B cell (primary cell): ENCODE measurements around the gene ZSWIM6. TPM values are rescaled to one million over a fixed set of nuclear protein-coding genes. Genes with fewer than 3 reads are reported as not detected.

ENCODE experiments used
- ATAC-seq: fragments of 200-7000 bp; cut with Tn5 transposase; one replicate; pipeline ENCODE4 v1.10.0; 2021; ENCODE audit warnings: low read depth, mild to moderate bottlenecking, moderate number of reproducible peaks, moderate library complexity
- CTCF ChIA-PET: fragments of 350-600 bp; sonication (Branson Sonifier 250); formaldehyde crosslinking; loops from one replicate; lab custom pipeline; 2021; ENCODE audit warnings: antibody characterized with exemption, inconsistent platforms; lab: Charles Lee
- POLR2A ChIA-PET: fragments of 350-600 bp; sonication (Branson Sonifier 250); formaldehyde crosslinking; loops from one replicate; lab custom pipeline; 2021; ENCODE audit warnings: antibody characterized with exemption; lab: Charles Lee
- DNase-seq: peaks from one replicate; pipeline ENCODE4 v3.0.0; 2013
- H2AFZ ChIP-seq: 2 replicates; pipeline ENCODE4 v1.6.1; 2012; ENCODE audit warnings: mild to moderate bottlenecking, low read depth, low read length; ENCODE audit not compliant: insufficient read depth, poor library complexity, severe bottlenecking
- H3K27ac ChIP-seq, 2 donors: 1 replicate in 1 of 2; 2 replicates in 1 of 2; pipeline ENCODE4 v1.5.1; 2012 to 2013; ENCODE audit warnings: low read length in 2 of 2, mild to moderate bottlenecking in 2 of 2, moderate library complexity in 1 of 2
- H3K27me3 ChIP-seq, 4 experiments: fragments of 200-600 bp in 1 of 4; sonication (generic) in 1 of 4; replicated peaks in 1 of 4; 1 replicate in 2 of 4; 2 replicates in 2 of 4; pipeline versions ENCODE4 v1.6.1 to v1.7.0; 2013 to 2016; ENCODE audit warnings: low read length in 3 of 4, mild to moderate bottlenecking in 2 of 4, mixed read lengths in 1 of 4, moderate library complexity in 1 of 4; ENCODE audit not compliant: insufficient read depth in 4 of 4, control insufficient read depth in 3 of 4; ENCODE audit errors: control extremely low read depth in 1 of 4
- H3K36me3 ChIP-seq, 2 experiments: replicated peaks in 1 of 2; 1 replicate in 1 of 2; 2 replicates in 1 of 2; pipeline versions ENCODE4 v1.6.1 to v1.7.1; 2013; ENCODE audit warnings: low read length in 1 of 2; ENCODE audit not compliant: insufficient read depth in 2 of 2, control insufficient read depth in 1 of 2; ENCODE audit errors: control extremely low read depth in 1 of 2, extremely low read depth in 1 of 2
- H3K4me1 ChIP-seq, 2 donors: fragments of 200-600 bp in 1 of 2; sonication (generic) in 1 of 2; 1 replicate in 1 of 2; 2 replicates in 1 of 2; pipeline versions ENCODE4 v1.5.1 to v1.6.1; 2013 to 2017; ENCODE audit warnings: low read length in 2 of 2; ENCODE audit not compliant: control insufficient read depth in 2 of 2, insufficient read depth in 2 of 2
- H3K4me2 ChIP-seq: replicated peaks from 2 replicates; pipeline ENCODE3; 2012; ENCODE audit warnings: mild to moderate bottlenecking, low read depth, low read length; ENCODE audit not compliant: poor library complexity, severe bottlenecking
- H3K4me3 ChIP-seq, 5 experiments: fragments of 200-600 bp in 1 of 5; sonication (generic) in 1 of 5; 1 replicate in 3 of 5; 2 replicates in 2 of 5; pipeline versions ENCODE4 v1.5.1 to v1.7.0; 2011 to 2016; ENCODE audit warnings: low read length in 4 of 5, mild to moderate bottlenecking in 4 of 5, low read depth in 2 of 5, control low read depth in 1 of 5, moderate library complexity in 1 of 5; ENCODE audit not compliant: insufficient read depth in 1 of 5; ENCODE audit errors: control extremely low read depth in 1 of 5, extremely low read depth in 1 of 5
- H3K79me2 ChIP-seq: fragments of 200-600 bp; sonication (generic); one replicate; pipeline ENCODE4 v1.6.0; 2016; ENCODE audit warnings: low read length; ENCODE audit not compliant: control insufficient read depth, insufficient read depth
- H3K9ac ChIP-seq: fragments of 200-600 bp; sonication (generic); 2 replicates; pipeline ENCODE4 v1.6.1; 2017; ENCODE audit warnings: mild to moderate bottlenecking, low read length, moderate library complexity
- H3K9me3 ChIP-seq, 3 donors: one replicate each; pipeline versions ENCODE4 v1.6.1 to v1.7.1; 2013; ENCODE audit warnings: low read length in 2 of 3; ENCODE audit not compliant: control insufficient read depth in 2 of 3, insufficient read depth in 1 of 3; ENCODE audit errors: control extremely low read depth in 1 of 3
- H4K20me1 ChIP-seq: 2 replicates; pipeline ENCODE4 v1.6.0; 2012; ENCODE audit warnings: mild to moderate bottlenecking, low read length; ENCODE audit not compliant: insufficient read depth, control insufficient read depth, poor library complexity, severe bottlenecking
- H3K27ac Mint-ChIP-seq: one replicate; pipeline ENCODE4 v1.8.0; 2021; ENCODE audit warnings: mixed read lengths
- H3K27me3 Mint-ChIP-seq: one replicate; pipeline ENCODE4 v1.8.0; 2021; ENCODE audit warnings: mixed read lengths
- H3K4me1 Mint-ChIP-seq: one replicate; pipeline ENCODE4 v1.8.0; 2021; ENCODE audit warnings: mixed read lengths
- H3K4me3 Mint-ChIP-seq: one replicate; pipeline ENCODE4 v1.8.0; 2021; ENCODE audit warnings: mixed read lengths
- H3K9me3 Mint-ChIP-seq: one replicate; pipeline ENCODE4 v1.8.0; 2022; ENCODE audit warnings: mixed read lengths; ENCODE audit not compliant: insufficient read depth
- EZH2 ChIP-seq: IDR thresholded peaks from 2 replicates; pipeline ENCODE4 v1.6.1; 2012; ENCODE audit warnings: borderline replicate concordance, low read depth, mild to moderate bottlenecking, moderate library complexity, low read length; ENCODE audit not compliant: insufficient read depth, poor library complexity, severe bottlenecking
- intact Hi-C: fragments of 100-400 bp; cut with micrococcal nuclease; formaldehyde crosslinking; loops from one replicate; pipeline ENCODE4 v1.10.0; 2022
- polyA plus RNA-seq: library from polyadenylated mRNA; depleted of rRNA; stranded (reverse); fragments of >200 nt; gene quantifications from 2 replicates; pipeline ENCODE4 v1.2.3, GENCODE V29; 2012
- total RNA-seq, 2 donors: library from RNA; stranded (reverse); fragments of 120-200 nt in 1 of 2; gene quantifications; 1 replicate in 1 of 2; 2 replicates in 1 of 2; pipeline versions ENCODE4 v1.2.3 to v1.2.4, GENCODE V29; 2013 to 2022
- TF ChIP-seq, protein P1 (sequence below): fragments of 200-600 bp; IDR thresholded peaks from one replicate; pipeline ENCODE4 v1.8.0; 2022; ENCODE audit warnings: antibody characterized with exemption, mild to moderate bottlenecking

Gene ZSWIM6
- total and polyA plus RNA-seq, 2 donors (not counting 1 experiment from before 2014, with no cell fraction given), result 7.9 to 16.4 TPM

DNA sequence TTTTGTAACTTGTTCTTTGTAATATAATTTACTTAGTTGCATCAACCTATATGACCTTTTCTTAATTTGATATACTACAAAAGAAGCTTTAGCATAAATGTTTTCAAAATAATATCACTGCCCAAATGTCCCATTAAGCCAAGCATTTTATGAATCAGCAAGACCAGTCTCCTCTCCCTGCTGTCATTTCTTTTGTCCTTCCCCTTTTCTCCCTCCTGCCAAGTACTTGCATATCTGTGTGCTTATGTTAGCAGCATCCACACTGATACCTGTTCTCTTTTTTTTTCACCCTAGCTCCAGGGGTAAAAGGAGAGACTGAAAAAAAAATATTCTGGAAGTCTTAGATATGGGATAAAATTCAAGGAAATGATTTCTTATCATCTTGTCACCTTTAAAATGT, 69.7 kb downstream of the ZSWIM6 start:
- H3K79me2 ChIP-seq, result peaks cover 60% of the 10 kb centered on the region
- H3K27me3 ChIP-seq, result no peaks in the 10 kb centered on the region
- peaks cover 42% of the 10 kb centered on the region for H3K4me1 Mint-ChIP-seq
- H2AFZ ChIP-seq, result no peak overlapping the region
- H3K27me3 Mint-ChIP-seq, result no peaks in the 10 kb centered on the region
- TF ChIP-seq EZH2, result no peak
- H3K4me2 ChIP-seq, result no peak overlapping the region
- ATAC-seq (no peak), DNase-seq (no peak)
- no peak overlapping the region for H3K27ac ChIP-seq
- peaks cover 33% of the 10 kb centered on the region for H4K20me1 ChIP-seq
- H3K9me3 ChIP-seq, result no peaks in the 10 kb centered on the region
- H3K27ac Mint-ChIP-seq, result no peak overlapping the region
- intact Hi-C loops, result no loop called here
- H3K9me3 Mint-ChIP-seq, result no peaks in the 10 kb centered on the region
- POLR2A ChIA-PET, result no interaction called here
- H3K4me1 ChIP-seq, result peaks cover 0 to 9% of the 10 kb centered on the region in 2 donors
- no peak overlapping the region for H3K4me3 ChIP-seq
- no peak overlapping the region for H3K4me3 Mint-ChIP-seq
- CTCF ChIA-PET, result no interaction called here
- no peaks in the 10 kb centered on the region for H3K36me3 ChIP-seq
- H3K9ac ChIP-seq, result no peak overlapping the region

DNA sequence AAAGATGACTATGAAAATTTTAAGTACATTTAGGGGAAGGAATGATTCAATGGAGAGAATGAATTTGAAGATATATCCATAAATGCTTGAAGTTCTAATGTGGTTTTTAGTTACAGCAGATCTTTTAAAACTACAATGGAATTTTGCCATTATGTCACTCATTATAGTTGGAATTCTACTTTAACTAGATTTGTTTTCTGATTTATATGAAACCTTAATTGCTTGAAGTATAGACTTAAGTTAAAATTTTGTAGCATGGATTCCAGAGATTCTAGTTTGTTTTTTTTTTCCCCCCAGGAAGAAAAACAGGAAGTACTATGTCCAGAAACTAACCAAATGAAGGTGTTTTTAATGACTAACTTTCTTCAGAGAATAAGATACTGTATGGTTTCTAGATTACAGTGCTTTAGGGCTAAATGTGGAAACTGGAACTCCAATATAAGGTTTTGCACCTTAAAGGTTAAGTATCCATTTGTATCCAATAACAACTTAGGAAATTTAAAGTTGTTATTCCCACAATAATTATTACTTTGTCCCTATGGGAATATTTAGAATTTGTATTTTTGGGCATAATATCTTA, 70.3 kb downstream of the ZSWIM6 start:
- Histone ChIP-seq H3K79me2 (peaks cover 57% of the 10 kb centered on the region), H3K27ac (no peak overlapping the region), H3K36me3 (no peaks in the 10 kb centered on the region), H3K4me3 (no peak overlapping the region), H3K9me3 (no peaks in the 10 kb centered on the region), H2AFZ (no peak overlapping the region), H3K9ac (no peak overlapping the region), H3K27me3 (no peaks in the 10 kb centered on the region), H4K20me1 (peaks cover 31% of the 10 kb centered on the region), H3K4me2 (no peak overlapping the region), H3K4me1 (peaks cover 0 to 9% of the 10 kb centered on the region in 2 donors)
- peaks cover 39% of the 10 kb centered on the region for H3K4me1 Mint-ChIP-seq
- POLR2A ChIA-PET, result no interaction called here
- ATAC-seq (no peak), DNase-seq (no peak)
- no peaks in the 10 kb centered on the region for H3K9me3 Mint-ChIP-seq
- intact Hi-C loops, result no loop called here
- CTCF ChIA-PET, result no interaction called here
- H3K4me3 Mint-ChIP-seq, result no peak overlapping the region
- no peaks in the 10 kb centered on the region for H3K27me3 Mint-ChIP-seq
- TF ChIP-seq, protein P1, sequence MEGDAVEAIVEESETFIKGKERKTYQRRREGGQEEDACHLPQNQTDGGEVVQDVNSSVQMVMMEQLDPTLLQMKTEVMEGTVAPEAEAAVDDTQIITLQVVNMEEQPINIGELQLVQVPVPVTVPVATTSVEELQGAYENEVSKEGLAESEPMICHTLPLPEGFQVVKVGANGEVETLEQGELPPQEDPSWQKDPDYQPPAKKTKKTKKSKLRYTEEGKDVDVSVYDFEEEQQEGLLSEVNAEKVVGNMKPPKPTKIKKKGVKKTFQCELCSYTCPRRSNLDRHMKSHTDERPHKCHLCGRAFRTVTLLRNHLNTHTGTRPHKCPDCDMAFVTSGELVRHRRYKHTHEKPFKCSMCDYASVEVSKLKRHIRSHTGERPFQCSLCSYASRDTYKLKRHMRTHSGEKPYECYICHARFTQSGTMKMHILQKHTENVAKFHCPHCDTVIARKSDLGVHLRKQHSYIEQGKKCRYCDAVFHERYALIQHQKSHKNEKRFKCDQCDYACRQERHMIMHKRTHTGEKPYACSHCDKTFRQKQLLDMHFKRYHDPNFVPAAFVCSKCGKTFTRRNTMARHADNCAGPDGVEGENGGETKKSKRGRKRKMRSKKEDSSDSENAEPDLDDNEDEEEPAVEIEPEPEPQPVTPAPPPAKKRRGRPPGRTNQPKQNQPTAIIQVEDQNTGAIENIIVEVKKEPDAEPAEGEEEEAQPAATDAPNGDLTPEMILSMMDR, result no peak
- TF ChIP-seq EZH2, result no peak
- no peak overlapping the region for H3K27ac Mint-ChIP-seq
